Parathyroid adenoma (tissue), 2 donors: Measurements from ENCODE around the gene GPAT2.
"Not testable (repeated sequence)": the region's sequence is repeated elsewhere in the genome, so short reads cannot be mapped to it uniquely, and the experiment has no call there.

ENCODE experiments used
- H2AFZ ChIP-seq: fragments of 300-600 bp; sonication (generic); one replicate; pipeline ENCODE4 v1.7.0; 2017; ENCODE audit warnings: antibody characterized with exemption, mild to moderate bottlenecking
- H3K27ac ChIP-seq: fragments of 300-600 bp; sonication (generic); one replicate; pipeline ENCODE4 v1.7.0; 2017
- H3K27me3 ChIP-seq: fragments of 300-600 bp; sonication (generic); one replicate; pipeline ENCODE4 v1.7.0; 2017; ENCODE audit warnings: low read length; ENCODE audit not compliant: control insufficient read depth, insufficient read depth
- H3K36me3 ChIP-seq: fragments of 300-600 bp; sonication (generic); one replicate; pipeline ENCODE4 v1.7.0; 2017; ENCODE audit warnings: low read length; ENCODE audit not compliant: control insufficient read depth, insufficient read depth
- H3K4me1 ChIP-seq: fragments of 300-600 bp; sonication (generic); one replicate; pipeline ENCODE4 v1.7.0; 2017; ENCODE audit warnings: control low read depth
- H3K4me2 ChIP-seq: fragments of 300-600 bp; sonication (generic); one replicate; pipeline ENCODE4 v1.7.0; 2017; ENCODE audit warnings: low read length
- H3K4me3 ChIP-seq: fragments of 300-600 bp; sonication (generic); one replicate; pipeline ENCODE4 v1.7.0; 2017; ENCODE audit warnings: low read depth, low read length
- H3K79me2 ChIP-seq: fragments of 300-600 bp; sonication (generic); one replicate; pipeline ENCODE4 v1.7.0; 2017; ENCODE audit warnings: control low read depth
- H3K9ac ChIP-seq: fragments of 300-600 bp; sonication (generic); one replicate; pipeline ENCODE4 v1.7.0; 2017; ENCODE audit warnings: mild to moderate bottlenecking
- H3K9me3 ChIP-seq: fragments of 300-600 bp; sonication (generic); one replicate; pipeline ENCODE4 v1.7.0; 2017; ENCODE audit warnings: low read length; ENCODE audit not compliant: control insufficient read depth
- CTCF ChIP-seq: fragments of 300-600 bp; sonication (generic); IDR thresholded peaks from one replicate; pipeline ENCODE4 v1.7.0; 2017; ENCODE audit warnings: antibody characterized with exemption, mild to moderate bottlenecking
- donor health status: primary hyperparathyroidism.

The GPAT2 gene

DNA sequence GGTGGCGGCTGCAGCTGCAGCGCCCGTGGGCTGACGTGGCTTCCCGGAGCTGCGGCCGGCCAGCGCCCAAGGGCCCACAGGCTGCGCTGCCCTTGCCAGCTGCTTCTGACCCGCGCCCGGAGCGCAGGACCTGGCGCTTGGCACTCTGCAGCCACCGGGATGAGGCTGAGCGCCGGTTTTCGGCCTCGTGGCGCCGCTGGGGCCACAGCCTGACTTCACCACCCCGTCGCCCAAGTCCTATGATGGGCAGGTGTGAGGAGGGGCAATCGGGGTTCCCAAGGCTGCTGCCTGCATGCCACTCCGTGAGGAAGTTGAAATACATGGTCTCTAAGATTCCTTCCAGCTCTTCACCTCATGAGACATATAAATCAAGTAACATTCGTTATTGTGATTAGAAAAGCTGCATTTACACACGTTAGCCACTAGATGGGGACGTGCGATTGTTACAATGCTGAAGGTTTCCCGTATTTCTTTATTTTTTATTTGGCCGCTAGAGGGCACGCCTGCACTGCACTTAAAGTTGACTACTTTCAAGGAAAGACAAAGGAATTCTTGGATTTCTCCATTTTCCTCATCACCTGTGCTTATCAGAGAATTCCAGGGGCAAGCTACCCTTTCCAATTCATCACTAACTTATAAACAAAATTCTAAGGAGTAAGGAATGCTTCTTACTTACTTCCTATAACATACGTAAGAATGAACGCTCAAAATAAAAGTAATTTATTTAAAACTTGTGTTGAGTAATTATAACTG, 42.0 kb downstream of the GPAT2 start:
- H3K4me2 ChIP-seq = peak overlapping the region; percentile 91
- peak; percentile 92 for TF ChIP-seq CTCF
- H3K9ac ChIP-seq, H3K36me3 ChIP-seq, H3K27me3 ChIP-seq, H3K4me1 ChIP-seq, H3K9me3 ChIP-seq, H3K79me2 ChIP-seq: not testable (repeated sequence)
- H3K4me3 ChIP-seq = peak overlapping the region; percentile 68
- H3K27ac ChIP-seq = peak overlapping the region; percentile 72
- H2AFZ ChIP-seq = peak overlapping the region; percentile 87

DNA sequence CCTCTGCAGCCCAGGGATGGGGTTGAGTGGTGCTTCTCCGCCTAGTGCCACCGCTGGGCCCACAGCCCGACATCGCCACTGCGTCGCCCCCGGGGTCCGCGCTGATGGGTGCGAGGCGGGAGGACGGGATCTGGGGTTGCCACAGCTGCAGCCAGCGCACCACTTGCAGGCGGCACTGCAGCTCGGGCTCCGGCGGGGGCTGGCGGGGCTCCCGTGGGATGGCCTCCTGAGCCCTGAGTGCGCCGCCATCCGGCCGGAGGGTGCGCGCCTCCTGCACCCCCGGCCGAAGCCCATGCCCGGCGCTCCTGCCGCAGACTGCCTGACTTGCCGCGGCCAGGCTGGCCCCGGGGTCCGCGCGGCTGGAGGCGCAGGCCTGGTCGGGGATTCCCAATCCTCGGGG, 42.6 kb downstream of the GPAT2 start:
- not testable (repeated sequence) for H3K9ac ChIP-seq, H3K4me1 ChIP-seq, H3K9me3 ChIP-seq, H3K79me2 ChIP-seq, H3K36me3 ChIP-seq, H3K27me3 ChIP-seq
- H3K4me3 ChIP-seq = peak overlapping the region; percentile 68
- H2AFZ ChIP-seq = peak overlapping the region; percentile 87
- H3K4me2 ChIP-seq = peak overlapping the region; percentile 91
- H3K27ac ChIP-seq = peak overlapping the region; percentile 72

DNA sequence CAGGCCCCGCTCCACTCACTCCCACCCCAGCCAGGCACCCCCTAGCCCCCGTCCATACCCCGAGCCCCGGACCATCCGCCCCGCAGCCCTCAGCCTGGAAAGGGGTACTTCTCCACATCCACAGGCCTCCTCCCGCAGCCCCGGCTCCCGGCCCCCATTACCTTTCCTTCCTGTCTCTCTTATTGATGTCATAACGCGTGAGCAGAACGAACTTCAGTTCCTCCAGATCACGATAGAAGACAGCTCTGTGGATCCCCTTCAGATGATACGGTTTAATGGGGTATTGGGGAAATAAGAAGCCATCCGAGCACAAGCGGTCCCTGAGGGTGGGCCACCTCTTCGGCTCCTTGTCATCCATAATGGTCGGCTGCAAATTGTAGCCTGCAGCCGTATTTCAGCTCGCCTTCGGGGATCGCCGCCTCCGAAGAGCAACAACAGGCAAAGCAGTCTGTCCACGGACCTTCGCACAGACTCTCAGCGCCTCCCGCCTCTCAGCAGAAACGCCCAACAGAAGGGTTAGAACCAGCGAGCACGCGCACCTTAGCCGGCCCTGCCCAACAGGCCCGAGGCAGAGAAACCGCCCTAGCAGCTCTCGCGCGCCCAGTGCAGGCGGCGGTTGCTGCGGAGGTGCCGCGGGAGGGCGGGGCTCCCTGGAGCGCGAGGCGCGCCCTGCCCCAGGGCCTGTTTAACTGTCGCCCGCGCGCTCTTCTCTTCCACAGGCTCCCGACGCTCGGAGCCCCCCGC, 43.2 kb downstream of the GPAT2 start, which contains the start of gene ANKRD36C:
Gene ANKRD36C, minus strand, starts transcription at position 474 of the 744 bp plus-strand sequence. Its CDS starts 116 bp downstream, at position 358.
- peak within 1 kb of the TSS; percentile 68 for H3K4me3 ChIP-seq
- not testable (repeated sequence) for H3K36me3 ChIP-seq, H3K9ac ChIP-seq, H3K4me1 ChIP-seq, H3K9me3 ChIP-seq, H3K27me3 ChIP-seq, H3K79me2 ChIP-seq
- H3K27ac ChIP-seq = peak within 1 kb of the TSS; percentile 72
- H3K4me2 ChIP-seq = peak within 1 kb of the TSS; percentile 91
- peak within 1 kb of the TSS; percentile 93 for H2AFZ ChIP-seq

GRCh38 chr2:95990884-95991283, 43.8 kb downstream of the GPAT2 start:
- H3K9ac ChIP-seq, H3K79me2 ChIP-seq, H3K4me2 ChIP-seq, H3K4me1 ChIP-seq, H3K27me3 ChIP-seq, H2AFZ ChIP-seq, H3K9me3 ChIP-seq, H3K27ac ChIP-seq, H3K36me3 ChIP-seq, H3K4me3 ChIP-seq: not testable (repeated sequence)
